AG04450 (cell line): Measurements from ENCODE around the gene LRRC49. TPM values are rescaled to one million over a fixed set of nuclear protein-coding genes. Genes with fewer than 3 reads are reported as not detected.

Source experiments
- CTCF ChIA-PET: fragments of 300-600, 350-600 bp; formaldehyde crosslinking; extraction: SDS; loops from one replicate; lab custom pipeline; 2022; ENCODE audit warnings: antibody characterized with exemption, inconsistent platforms; lab: Charles Lee
- POLR2A ChIA-PET: fragments of 350-600 bp; formaldehyde crosslinking; extraction: SDS; loops from one replicate; lab custom pipeline; 2021; ENCODE audit warnings: antibody characterized with exemption, inconsistent platforms; lab: Yijun Ruan, JAX
- DNase-seq: peaks from one replicate; pipeline ENCODE4 v3.0.0-alpha.2; 2011; ENCODE audit warnings: low read depth, low spot score
- H3K27ac ChIP-seq: one replicate; pipeline ENCODE4 v1.5.1; 2012; ENCODE audit warnings: low read depth, low read length, control low read depth
- H3K27me3 ChIP-seq: one replicate; pipeline ENCODE4 v1.6.0; 2012; ENCODE audit warnings: low read length; ENCODE audit not compliant: control insufficient read depth, insufficient read depth
- H3K4me3 ChIP-seq: 2 replicates; pipeline ENCODE4 v1.5.1; 2011; ENCODE audit warnings: mild to moderate bottlenecking, low read depth, low read length, control low read depth
- H3K9me3 ChIP-seq: 2 replicates; pipeline ENCODE4 v1.5.1; 2012; ENCODE audit warnings: low read length; ENCODE audit not compliant: control insufficient read depth, insufficient read depth
- polyA plus RNA-seq: library from polyadenylated mRNA; depleted of rRNA; stranded (reverse); fragments of >200 nt; gene quantifications from 2 replicates; pipeline ENCODE4 v1.2.3, GENCODE V29; 2011
- TF ChIP-seq, protein P1 (sequence below): IDR thresholded peaks from 2 replicates; pipeline ENCODE4 v1.5.1; 2011; ENCODE audit warnings: low read depth, low read length, control low read depth, inconsistent platforms

The LRRC49 gene
- polyA plus RNA-seq, 1 experiment, result 25.0 TPM

DNA sequence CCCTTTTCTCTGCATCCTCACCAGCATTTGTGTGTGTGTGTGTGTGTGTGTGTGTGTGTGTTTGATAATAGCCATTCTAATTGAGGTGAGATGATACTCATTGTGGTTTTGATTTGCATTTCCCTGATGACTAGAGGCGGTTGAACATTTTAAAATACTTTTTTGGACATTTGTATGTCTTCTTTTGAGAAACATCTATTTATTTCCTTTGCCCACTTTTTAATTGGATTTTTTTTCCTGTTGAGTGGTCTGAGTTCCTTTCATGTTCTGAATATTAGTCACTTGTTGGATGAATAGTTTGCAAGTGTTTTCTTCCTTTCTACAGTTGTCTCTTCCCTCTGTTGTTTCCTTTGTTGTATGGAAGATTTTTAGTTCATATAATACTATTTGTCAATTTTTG lies 168.4 kb downstream of the LRRC49 start:
- DNase-seq, result no peak
- Histone ChIP-seq H3K9me3 (peaks cover 3% of the 10 kb centered on the region; the same call in 1 of the 2 replicates), H3K27me3 (no peaks in the 10 kb centered on the region), H3K27ac (no peak overlapping the region), H3K4me3 (no peak overlapping the region)
- CTCF ChIA-PET, result no interaction called here
- POLR2A ChIA-PET, result no interaction called here
- TF ChIP-seq, protein P1, sequence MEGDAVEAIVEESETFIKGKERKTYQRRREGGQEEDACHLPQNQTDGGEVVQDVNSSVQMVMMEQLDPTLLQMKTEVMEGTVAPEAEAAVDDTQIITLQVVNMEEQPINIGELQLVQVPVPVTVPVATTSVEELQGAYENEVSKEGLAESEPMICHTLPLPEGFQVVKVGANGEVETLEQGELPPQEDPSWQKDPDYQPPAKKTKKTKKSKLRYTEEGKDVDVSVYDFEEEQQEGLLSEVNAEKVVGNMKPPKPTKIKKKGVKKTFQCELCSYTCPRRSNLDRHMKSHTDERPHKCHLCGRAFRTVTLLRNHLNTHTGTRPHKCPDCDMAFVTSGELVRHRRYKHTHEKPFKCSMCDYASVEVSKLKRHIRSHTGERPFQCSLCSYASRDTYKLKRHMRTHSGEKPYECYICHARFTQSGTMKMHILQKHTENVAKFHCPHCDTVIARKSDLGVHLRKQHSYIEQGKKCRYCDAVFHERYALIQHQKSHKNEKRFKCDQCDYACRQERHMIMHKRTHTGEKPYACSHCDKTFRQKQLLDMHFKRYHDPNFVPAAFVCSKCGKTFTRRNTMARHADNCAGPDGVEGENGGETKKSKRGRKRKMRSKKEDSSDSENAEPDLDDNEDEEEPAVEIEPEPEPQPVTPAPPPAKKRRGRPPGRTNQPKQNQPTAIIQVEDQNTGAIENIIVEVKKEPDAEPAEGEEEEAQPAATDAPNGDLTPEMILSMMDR, result no peak

GRCh38 chr15:71066983-71067382 lies 174.4 kb downstream of the LRRC49 start:
- Histone ChIP-seq H3K4me3 (no peak overlapping the region), H3K27ac (peak overlapping the region; percentile 40), H3K27me3 (no peaks in the 10 kb centered on the region), H3K9me3 (no peaks in the 10 kb centered on the region; the same call in 1 of the 2 replicates)
- ChIA-PET POLR2A (interaction anchor here (0.6 to 2.6 kb wide), 4 partner anchors 14 to 494 kb away, joined by 3 to 13 read pairs (median 7); no protein-coding TSS in a partner anchor), CTCF (no interaction called here)
- TF ChIP-seq, protein P1, result no peak
- DNase-seq, result peak; percentile 88

GRCh38 chr15:71069693-71070092 lies 177.1 kb downstream of the LRRC49 start:
- TF ChIP-seq, protein P1, result 0 out of 2 replicates have a peak, but pooled peaks have one; percentile 2
- Histone ChIP-seq H3K27me3 (no peaks in the 10 kb centered on the region), H3K9me3 (no peaks in the 10 kb centered on the region; the same call in 1 of the 2 replicates), H3K4me3 (no peak overlapping the region), H3K27ac (no peak overlapping the region)
- no peak for DNase-seq
- CTCF ChIA-PET, result no interaction called here
- POLR2A ChIA-PET, result no interaction called here

DNA sequence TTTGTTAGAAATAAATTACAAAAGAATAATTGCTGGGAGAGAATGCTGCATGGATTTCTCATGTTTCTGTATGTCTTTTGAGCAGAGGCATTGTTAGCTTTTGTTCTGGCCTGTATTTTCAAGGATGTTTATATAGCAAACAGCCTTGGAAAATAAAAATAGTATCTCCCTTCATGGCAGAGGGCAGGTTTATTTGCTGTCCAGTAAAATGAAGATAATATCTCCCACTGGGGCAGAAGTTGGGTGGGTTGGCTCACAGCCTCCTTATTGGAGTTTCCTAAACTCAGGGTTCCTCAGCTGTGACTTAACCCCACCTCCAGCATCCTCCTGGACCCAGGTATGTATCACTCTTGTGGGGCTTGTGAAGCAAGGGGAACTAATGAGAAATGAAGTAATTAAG lies 178.9 kb downstream of the LRRC49 start:
- Histone ChIP-seq H3K27me3 (no peaks in the 10 kb centered on the region), H3K9me3 (no peaks in the 10 kb centered on the region; the same call in 1 of the 2 replicates), H3K27ac (no peak overlapping the region), H3K4me3 (no peak overlapping the region)
- TF ChIP-seq, protein P1, result no peak
- ChIA-PET CTCF (no interaction called here), POLR2A (no interaction called here)
- no peak for DNase-seq

- Histone ChIP-seq H3K27ac (no peak overlapping the region), H3K27me3 (no peaks in the 10 kb centered on the region), H3K9me3 (no peaks in the 10 kb centered on the region; the same call in 1 of the 2 replicates), H3K4me3 (no peak overlapping the region)
- TF ChIP-seq, protein P1, result no peak
- DNase-seq, result no peak
- POLR2A ChIA-PET, result no interaction called here
- CTCF ChIA-PET, result interaction anchor here (1.2 to 1.3 kb wide), 2 partner anchors 10 to 60 kb away, joined by 3 to 4 read pairs; no protein-coding TSS in a partner anchor
Observed at GRCh38 chr15:71072423-71072822, 179.8 kb downstream of the LRRC49 start.
